IPS-11a (cell line): ENCODE results near the gene CETN1.

ENCODE experiments used
- H3K4me3 ChIP-seq: one replicate; pipeline ENCODE4 v1.5.1; 2013; ENCODE audit warnings: low read depth, low read length, control low read depth

The CETN1 gene

DNA sequence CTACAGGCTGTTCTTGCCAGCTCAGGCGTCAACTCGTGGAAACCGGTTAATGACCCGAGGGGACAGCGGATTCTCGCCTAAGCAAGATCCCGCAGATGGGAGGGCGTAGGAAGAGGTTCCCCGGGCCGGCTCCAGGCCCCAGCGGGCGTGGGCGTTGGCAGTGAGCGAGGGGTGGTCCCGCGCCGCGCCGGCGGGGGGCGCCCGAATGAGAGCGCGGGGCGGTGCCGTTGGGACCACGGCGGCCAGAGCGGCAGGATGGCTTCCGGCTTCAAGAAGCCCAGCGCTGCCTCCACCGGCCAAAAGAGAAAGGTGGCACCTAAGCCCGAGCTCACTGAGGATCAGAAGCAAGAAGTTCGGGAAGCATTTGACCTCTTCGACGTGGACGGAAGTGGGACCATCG lies at the start of gene CETN1:
TSS of gene CETN1 (plus strand) at position 227 of the 400 bp plus-strand sequence. CDS start at position 256, 29 bp downstream.
- H3K4me3 ChIP-seq = no peak within 1 kb of the TSS

DNA sequence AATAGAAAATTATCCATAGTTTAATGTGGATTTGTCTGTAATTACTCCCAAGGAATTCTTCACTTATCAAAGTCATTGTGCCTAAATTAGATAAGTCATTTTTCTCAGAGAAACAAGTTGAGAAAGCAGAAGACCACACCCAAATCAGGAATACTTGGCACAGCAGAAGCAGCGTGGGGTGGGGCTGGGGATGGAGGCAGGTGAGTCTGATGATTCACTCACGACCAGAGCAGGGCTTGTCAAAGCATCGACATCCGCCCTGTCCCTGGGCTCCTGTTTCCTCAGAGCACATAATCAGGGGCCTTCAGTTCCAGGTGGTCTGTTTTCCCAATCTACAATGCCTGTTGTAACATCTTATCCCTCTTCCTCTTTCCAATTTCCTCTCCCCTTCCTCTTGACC lies 48.2 kb upstream of the CETN1 start:
- no peak overlapping the region for H3K4me3 ChIP-seq

DNA sequence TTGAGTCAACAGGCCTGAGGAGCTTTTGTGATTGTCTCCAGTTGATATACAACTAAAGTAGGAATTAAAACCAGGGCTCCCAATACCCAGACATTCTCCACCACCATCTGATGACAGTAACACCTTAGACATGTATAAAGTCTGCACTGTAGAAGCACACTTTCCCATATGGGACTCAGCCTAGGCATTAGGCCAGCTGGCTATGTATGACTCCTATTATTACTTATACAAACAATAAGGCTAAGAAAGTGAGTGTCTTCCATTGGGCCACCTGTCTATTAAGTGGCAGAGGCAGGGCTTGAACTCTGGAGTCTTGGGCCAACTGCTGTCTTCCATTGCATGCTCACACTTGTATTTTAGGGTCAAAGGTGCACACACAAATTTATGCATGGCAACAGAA lies 47.5 kb upstream of the CETN1 start:
- H3K4me3 ChIP-seq = no peak overlapping the region

DNA sequence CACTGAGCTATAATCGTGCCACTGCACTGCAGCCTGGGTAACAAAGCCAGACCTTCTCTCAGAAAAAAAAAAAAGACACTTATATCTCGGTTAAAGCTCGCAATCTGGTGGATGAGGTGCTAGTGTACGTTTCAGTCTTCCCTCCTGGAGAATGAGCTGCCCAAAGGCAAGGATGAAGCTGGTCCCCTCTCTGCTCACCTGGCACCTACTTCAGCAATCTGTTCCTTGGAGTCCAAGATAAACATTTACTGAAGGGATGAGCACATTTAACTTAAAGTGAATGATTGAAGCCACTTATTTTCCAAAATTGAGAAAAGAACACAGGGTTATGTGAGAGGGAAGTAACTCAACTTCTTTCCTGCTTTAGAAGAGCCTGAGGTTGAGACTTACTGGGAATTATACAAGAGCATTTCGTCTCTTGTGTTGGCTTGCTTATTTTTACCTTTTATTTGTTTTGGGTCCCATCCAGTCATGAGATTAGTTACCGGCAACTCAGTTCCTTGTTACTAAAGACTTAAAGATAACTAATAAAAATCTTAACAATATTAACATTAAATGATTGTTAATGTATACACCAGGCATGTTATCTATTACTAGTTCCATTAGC lies 46.1 kb upstream of the CETN1 start:
- H3K4me3 ChIP-seq = no peak overlapping the region

DNA sequence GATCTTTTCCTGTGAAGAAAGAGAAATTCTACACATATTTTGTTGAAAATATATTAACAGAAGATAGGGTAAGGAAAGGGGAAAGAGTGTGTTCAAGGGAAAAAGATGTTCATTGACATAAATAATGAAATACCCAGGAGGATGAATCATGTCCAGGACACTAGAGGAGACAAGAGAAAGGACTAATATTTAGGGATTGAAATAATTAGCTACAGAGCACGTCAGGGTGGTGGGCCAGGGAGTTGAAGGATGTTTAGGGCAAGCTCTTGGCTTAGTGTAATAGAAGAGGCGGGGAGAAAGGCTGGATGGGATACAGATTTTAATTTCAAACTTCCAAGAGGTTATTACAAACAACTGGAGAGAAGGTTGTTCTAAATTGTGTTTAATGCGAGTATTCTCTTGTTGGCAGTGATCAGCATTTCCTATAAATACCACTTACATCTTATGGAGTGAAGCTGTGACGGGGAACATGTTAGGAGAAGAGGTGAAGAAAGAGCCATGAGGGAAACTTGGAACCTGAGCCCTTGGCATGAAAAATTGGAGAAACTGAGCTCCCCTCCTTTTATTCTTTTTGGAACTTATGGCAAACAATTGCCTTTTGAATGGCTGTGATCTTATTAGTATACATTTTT lies 36.6 kb upstream of the CETN1 start:
- H3K4me3 ChIP-seq = no peak overlapping the region

DNA sequence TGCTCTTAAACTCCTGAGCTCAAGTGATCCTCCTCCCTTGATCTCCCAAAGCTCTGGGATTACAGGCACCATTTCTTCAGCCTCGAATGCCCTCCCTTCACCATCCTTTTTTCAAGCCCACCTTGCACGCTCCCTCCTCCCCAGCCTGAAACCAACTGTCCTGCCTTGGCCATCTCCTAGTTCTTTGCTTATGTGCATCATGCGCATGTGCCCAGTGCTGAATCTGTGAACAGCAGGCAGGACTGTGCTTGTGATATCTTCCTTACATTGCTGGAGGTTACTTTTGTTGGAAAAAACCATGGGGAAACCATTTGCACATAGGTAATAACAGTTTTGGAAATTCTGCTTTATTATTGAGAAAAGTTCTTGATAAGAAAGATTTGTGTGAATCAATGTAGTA lies 30.2 kb upstream of the CETN1 start:
- H3K4me3 ChIP-seq = no peak overlapping the region

DNA sequence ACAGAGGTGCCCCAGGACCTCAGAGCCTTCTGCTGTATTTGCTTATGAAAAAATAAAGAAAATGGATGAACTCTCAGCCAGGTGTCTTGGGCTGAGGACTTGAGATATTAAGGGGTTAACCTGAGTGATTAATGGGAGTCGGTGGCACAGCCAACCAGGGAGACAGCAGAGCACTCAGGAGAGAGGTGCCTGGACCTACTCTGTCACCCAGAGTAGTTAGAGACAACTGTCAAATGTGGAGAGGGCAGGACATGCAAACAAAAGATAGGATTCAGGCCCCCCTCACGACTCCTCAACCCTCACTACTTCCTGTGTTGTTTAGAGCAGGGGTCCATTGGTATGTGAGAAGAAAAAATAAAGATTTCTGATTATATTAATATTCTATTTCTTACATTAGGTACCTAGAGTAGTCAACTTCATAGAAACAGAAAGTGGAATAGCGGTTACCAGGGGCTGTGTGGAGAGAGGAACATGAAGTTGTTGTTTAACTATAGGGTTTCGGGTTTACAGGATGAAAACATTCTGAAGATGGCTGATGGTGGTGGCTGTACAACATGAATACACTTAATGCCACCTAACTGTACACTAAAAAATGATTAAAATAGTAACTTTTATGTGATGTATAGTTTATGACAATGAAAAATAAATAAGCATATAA lies 28.6 kb upstream of the CETN1 start:
- H3K4me3 ChIP-seq = no peak overlapping the region

DNA sequence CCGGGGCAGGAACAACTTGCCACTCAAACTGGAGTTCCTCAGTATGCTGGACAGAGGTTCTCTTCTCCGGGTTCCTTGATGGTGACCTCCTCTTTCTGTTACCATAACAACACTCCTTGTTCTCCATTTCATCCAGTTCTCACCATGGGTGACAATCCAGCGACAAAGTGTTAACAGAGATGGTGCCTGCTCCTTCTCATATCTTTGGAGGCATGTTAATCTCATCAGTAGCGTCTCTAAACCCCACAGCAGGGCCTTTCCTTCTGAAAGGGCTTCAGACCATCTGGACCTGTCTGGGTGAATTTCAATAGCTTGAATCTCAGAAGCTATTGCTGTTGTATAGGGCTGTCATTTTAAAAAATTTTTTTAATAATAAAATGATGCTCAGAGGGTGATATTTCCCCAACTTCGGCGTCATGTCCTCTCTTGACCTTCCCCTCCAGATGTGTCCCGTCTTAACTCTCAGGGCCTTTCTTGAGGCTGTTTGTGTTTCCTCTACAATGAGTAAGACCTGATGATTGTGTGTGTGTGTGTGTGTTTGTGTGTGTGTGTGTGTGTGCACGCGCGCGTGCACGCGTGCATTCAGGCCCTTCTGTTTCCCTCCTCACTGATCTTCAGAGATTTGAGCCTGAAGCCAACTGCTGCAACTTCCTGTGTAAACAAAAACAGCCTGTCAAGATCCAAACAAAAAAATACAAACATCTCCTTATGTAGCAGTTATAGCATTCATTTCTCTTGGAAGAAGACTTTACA lies 24.3 kb upstream of the CETN1 start:
- H3K4me3 ChIP-seq = no peak overlapping the region

DNA sequence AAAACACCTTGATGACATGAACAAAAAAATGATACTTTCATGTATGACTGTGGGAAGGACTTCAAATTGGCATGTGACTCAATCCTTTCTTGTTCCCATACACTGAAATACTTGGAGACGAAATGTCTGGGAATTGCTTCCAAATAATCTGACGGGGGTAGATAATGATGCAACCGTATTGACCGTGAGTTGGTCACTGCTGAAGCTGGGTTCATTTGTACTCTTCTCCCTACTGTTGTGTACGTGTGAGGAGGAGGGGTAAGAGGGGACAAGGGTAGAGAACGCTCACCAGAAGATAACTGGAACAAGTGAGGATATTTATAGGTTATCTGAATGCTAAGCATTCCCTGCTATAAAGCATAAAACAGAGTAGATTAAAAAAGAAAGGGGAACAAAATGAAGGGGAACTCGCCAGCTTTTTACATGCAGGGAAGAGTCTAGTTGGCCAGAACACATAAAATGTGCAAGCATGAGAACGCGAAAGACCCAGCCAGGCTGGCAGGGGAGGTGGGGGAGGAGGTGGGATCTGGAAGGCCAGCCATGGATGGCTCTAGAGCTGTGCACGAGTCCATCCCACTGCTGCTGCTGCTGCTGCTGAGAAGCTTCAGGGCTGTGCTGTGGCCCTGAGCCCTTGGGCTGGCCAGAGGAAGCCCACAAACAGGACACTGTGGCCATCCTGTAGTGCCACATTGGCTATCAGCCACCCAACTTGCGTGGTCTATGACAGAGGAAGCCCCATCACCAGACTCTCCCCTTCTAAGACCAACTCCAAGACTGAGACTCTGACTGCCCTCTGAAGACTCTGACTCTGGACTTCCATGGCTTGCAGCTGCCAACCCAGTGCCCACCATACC lies 15.2 kb upstream of the CETN1 start:
- H3K4me3 ChIP-seq = no peak overlapping the region

DNA sequence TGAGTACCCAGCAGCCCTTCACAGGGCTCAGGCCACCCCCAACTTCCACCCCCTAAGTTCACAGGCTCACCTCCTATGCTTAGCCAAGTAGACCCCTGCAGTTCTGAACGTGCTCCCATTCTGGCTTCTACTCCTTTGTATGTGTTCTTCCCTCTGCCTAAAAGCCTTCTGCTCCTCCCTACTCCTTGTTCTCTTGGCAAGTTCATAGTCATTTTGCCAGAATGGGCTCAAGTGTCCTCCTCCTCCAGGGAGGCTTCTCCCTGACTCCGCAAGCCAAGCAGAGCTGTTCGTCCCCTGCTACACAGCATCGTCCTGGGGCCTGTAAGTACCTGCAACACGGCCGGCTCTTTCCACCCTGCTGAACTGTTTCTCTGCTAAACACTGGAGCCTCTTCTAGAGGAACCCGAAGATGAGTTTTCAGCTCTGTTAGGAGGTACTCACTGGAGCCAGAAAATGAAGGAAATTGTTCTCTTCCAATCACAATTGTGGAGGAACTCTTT lies 14.6 kb upstream of the CETN1 start:
- H3K4me3 ChIP-seq = no peak overlapping the region

DNA sequence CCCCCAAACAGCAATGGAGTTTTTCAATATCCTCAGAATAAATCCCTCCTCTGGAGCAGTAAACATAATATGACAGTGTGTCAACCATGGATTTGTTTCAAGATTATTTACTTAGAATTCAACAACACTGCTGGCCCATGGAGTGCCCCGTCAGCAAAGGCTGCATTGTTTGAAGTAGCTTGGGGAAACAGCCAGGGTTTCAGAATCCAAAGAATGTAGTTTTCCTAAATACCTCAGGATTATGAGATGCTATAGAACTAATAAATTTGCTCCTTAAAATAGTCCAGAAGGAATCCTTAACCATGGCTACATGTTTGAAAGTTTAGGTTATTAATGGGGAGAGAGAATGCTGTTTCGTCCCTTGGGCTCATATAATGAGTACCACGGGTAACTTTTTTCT lies 13.1 kb upstream of the CETN1 start:
- H3K4me3 ChIP-seq = no peak overlapping the region

DNA sequence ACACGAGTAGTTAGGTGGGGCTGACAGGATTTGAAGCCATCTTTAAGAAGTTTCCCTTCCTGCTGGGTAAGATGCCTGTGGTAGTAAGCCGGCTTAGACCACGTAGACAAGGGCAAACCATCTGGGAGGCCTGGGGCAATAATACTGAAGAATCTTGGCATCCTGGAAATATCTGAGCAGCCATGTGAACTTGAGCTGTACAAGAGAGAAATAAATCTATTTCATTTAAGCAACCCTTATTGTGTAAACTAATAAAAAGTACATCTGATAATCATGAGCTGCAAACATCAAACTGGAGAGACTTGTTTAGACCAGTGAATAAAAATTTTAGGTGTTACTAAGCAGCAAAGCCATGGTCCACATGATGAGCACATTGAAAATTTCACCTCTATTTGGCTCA lies 11.4 kb upstream of the CETN1 start:
- H3K4me3 ChIP-seq = no peak overlapping the region

DNA sequence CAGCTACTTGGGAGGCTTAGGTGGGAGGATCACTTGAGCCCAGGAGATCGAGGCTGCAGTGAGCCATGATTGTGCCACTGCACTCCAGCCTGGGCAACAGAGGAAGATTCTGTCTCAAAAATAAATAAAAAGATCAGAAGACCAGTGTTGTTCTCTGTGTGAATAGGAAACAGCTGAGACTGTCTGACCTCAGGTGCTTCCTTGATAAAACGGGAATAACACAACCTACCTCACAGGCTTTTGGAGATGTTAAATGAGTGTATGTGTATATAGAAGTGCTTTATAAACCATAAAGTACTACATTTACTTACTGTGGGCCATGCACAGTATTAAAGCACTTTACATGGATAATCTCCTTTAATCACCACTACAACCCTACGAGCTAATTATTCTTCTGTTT lies 9.9 kb upstream of the CETN1 start:
- H3K4me3 ChIP-seq = no peak overlapping the region

DNA sequence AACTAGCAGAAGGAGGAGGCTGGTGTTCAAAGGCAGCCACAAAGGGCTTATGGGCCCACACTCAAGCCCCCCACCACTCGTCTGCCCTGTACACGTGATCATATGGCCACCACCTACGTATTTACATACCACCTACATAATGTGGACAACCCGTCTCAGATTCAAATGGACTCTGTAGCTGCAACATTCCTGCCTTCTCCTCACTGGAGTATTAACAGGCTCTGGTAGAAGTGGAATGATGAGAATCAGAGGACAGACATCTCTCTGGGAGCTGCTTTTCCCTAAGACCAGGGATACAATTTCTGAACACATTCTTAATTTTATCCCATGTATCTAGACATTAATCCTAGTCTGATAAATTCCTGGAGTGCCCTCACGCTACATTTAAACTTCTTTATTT lies 9.5 kb upstream of the CETN1 start:
- H3K4me3 ChIP-seq = no peak overlapping the region

DNA sequence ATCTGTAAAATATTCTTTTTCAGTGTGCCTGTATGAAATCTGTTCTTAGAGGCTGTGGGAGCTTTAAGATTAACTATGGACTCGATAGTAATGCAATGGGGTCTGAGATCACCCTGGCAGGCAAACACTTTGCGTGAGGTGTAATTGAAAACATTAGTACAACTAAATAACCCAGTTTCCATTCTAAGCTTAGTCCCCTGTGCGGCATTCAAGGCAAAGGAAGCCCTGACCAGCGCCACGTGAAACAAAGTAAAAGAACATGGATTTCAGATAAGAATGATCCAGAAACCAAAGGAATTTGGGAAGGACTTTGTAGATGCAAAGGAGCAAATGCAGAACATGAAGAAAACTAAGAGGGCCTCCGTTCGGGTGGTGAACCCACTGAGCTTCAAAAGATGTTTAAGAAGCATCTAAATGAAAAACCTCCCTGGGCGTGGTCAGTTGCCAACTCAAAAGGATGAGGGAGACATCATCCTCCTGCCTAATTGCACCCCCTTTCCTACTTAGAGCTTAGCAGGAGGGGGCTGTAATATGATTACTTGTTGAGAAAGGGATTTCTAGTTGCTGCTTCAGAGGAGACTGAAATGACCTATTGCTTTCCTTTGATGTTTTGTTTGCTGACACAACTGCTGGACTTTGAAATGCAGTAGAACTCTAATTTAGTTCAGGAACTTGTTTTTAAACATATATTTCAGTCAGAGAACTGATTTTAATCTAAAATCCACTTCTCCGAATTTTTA lies 7.9 kb upstream of the CETN1 start:
- H3K4me3 ChIP-seq = no peak overlapping the region

DNA sequence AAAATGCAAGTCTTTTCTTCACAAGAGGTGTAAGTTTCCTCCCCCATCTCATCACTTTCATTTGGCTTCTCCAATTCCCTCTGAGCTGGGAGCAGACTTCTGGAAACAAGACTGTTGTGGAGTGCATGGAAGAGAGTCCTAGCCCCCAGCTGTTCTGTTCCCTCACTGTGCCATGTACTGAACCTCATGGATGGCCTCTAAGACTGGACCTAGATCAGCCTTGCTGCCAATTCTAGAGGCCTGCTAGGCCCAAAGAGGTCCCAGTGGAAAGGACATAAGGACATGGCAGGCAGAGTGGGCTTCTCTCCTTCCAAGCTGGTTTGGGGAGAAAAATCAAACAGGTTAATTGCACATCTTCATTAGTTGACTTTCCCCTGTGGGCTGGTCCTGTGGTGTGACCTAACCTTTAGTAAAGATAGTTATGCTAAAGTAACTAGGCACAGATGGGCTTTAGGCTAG lies 7.3 kb upstream of the CETN1 start:
- H3K4me3 ChIP-seq = no peak overlapping the region

DNA sequence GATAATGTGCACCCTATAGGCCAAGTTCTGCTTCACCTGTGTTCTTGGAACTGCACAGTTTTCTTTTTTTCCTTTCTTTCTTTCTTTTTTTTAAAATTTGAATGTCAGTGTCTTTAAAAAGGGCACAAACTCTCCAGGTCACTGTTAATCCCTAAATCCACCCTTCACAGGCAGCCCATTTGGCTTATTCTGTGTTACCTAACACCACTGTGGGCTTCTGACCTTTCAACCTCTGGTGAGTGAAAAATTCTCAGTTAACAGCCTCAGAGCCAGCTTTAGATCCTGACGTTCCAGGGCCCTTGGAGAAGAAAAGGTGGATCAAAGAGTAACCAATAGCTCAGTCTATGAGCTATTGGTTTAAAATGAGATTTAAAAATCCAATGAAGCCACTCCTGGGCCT lies 6.8 kb upstream of the CETN1 start:
- no peak overlapping the region for H3K4me3 ChIP-seq

DNA sequence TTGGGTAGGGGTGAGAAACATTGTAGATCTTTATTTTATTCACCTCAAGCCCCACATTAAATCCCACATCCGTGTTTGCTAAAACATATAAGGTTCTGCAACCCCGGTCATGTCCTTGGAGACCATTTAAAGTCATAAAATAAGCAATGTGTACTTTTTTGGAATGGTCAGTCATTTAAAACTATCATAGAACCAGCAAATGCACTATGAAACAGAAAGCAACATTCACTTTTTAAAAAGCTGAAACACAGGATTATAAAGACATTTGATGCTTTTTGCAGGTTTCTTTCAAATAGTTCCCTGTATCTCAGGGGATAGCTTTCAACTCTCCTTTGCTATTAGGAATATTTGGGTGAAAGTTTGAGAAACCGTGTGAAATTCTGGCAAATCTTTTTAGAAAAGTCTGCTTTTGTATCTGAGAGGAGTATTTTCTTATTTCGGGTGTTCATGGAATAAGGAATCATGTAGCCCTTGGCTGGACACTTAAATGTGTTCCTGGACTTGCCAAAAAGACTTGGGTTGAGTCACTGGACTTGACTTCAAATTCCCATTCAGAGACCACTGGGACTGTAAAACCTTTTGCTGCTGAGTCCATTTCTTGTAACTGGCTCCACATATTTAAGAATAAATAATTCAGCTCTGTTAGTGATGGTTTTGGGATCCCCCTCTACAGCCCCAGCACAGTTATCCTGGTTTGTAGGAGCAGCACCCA lies 5.9 kb upstream of the CETN1 start:
- H3K4me3 ChIP-seq = no peak overlapping the region

DNA sequence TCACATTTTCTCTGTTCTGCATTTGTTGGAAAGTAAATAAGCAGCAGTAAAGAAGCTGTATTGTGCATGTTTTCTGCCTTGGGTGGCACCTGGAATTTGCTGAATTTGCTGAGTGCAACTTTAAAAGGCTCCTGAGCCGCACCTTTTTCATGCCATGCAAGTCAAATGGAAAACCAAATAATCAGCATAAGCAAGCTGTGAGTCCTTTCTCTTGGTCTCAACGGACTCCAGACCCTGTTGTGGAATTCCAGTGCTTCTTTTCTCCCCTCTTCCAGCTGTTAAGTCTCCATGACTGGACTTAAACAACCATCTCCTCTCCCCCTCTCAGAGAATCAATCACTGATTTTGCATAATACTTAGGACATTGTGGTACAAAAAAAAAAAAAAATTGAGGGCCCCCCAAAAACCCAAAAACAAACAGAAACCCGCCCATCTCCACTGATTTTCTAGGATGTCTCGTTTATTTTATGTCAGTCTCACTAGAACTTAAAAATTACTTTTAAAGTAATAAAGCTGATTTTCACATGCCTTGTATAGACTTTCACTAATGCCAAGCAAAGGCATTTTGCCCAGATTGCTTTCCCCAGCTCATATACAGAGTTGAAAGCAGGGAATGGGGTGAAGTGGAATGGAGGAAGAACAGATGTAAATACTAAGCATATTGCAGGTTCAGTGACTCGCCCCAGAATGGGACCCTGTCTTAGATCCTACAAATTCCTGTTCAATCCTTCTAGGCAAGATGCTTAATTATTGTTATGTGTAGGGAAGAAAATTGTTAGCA lies 5.1 kb upstream of the CETN1 start:
- no peak overlapping the region for H3K4me3 ChIP-seq
